ENCODE results near the gene ZNHIT6. TPM values are rescaled to one million over a fixed set of nuclear protein-coding genes. Genes with fewer than 3 reads are reported as not detected.

Gene ZNHIT6
- total and polyA plus RNA-seq, 2 of the 8 experiments (the other 6 are each of a cell fraction or from before 2014, with no cell fraction given) = 5.9 to 17.2 TPM

DNA sequence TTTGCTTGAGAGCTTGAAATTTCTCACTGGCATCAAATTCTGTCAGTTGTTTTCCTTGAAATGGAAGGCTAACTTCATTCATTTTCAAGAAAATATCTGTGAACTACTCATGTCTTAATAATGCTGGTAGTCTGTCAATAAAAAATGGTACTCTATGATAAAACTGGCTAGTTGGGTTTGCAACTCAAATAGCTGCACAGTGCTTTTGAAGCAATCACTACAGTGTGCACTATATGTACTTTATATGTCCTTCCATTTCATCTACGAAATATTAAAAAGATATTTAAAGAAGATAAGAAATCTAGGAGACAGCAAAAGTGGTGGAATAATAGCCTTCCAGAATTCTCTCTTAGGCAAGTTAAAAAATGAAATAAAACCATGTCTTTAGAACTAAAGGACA is 39.9 kb upstream of the ZNHIT6 start:
- Histone ChIP-seq H3K4me3 (ENCODE audit: extremely low read depth in 1 of 4, insufficient read depth in 2 of 4, low read depth in 3 of 4, low read length in 4 of 4) (no peak overlapping the region), H4K91ac (replicated peaks; ENCODE audit: insufficient read length, low read length) (no peak overlapping the region), H3K27ac (ENCODE audit: low read depth, low read length) (no peak overlapping the region), H2BK15ac (ENCODE audit: low read length) (no peak overlapping the region), H4K8ac (ENCODE audit: extremely low read depth, insufficient read depth, low read length) (no peak overlapping the region), H4K20me1 (replicated peaks in 1 of 2; ENCODE audit: control insufficient read depth in 1 of 2, insufficient read depth in 2 of 2, low read length in 2 of 2) (no peaks in the 10 kb centered on the region), H4K5ac (ENCODE audit: insufficient read length, low read depth, low read length) (no peak overlapping the region), H3K79me2 (ENCODE audit: control insufficient read depth in 1 of 2, insufficient read depth in 2 of 2, low read length in 2 of 2) (no peaks in the 10 kb centered on the region), H3K27me3 (replicated peaks in 1 of 4; ENCODE audit: control insufficient read depth in 3 of 4, extremely low read depth in 1 of 4, insufficient read depth in 3 of 4, low read length in 3 of 4) (no peaks in the 10 kb centered on the region), H3K9ac (replicated peaks in 1 of 4; ENCODE audit: extremely low read depth in 1 of 4, low read depth in 3 of 4, low read length in 3 of 4) (no peak overlapping the region), H2BK5ac (ENCODE audit: low read depth, low read length) (no peak overlapping the region), H3K14ac (ENCODE audit: insufficient read length) (no peak overlapping the region), H3K9me3 (ENCODE audit: insufficient read depth in 2 of 2, low read depth in 1 of 2, low read length in 1 of 2) (no peaks in the 10 kb centered on the region), H3K18ac (ENCODE audit: extremely low read depth, low read length) (no peak overlapping the region), H2BK20ac (ENCODE audit: low read length) (no peak overlapping the region), H3K4me1 (replicated peaks in 1 of 4; ENCODE audit: control insufficient read depth in 3 of 4, insufficient read depth in 4 of 4, low read length in 3 of 4) (no peaks in the 10 kb centered on the region), H2BK12ac (ENCODE audit: low read depth, low read length) (no peak overlapping the region), H2AFZ (ENCODE audit: low read length) (no peak overlapping the region), H3K23me2 (ENCODE audit: low read depth, low read length) (no peaks in the 10 kb centered on the region), H3K23ac (ENCODE audit: insufficient read length) (no peak overlapping the region), H3K36me3 (ENCODE audit: control insufficient read depth in 2 of 4, insufficient read depth in 4 of 4, low read length in 3 of 4) (no peaks in the 10 kb centered on the region), H3K79me1 (ENCODE audit: low read depth, low read length) (no peaks in the 10 kb centered on the region), H2AK5ac (ENCODE audit: low read depth, low read length) (no peak overlapping the region), H3K56ac (replicated peaks; ENCODE audit: insufficient read length, low read depth, low read length) (no peak overlapping the region), H3K4ac (replicated peaks; ENCODE audit: insufficient read length, low read depth, low read length) (no peak overlapping the region), H3K4me2 (ENCODE audit: insufficient read depth in 1 of 2, low read depth in 2 of 2, low read length in 2 of 2) (no peak overlapping the region), H2BK120ac (replicated peaks; ENCODE audit: low read depth, low read length) (no peak overlapping the region)
- WGBS, 2 experiments (ENCODE audit: extremely low coverage in 1 of 2, insufficient coverage in 1 of 2, insufficient read length in 1 of 2, insufficient replicate concordance in 2 of 2, low coverage in 1 of 2, low lambda C conversion rate in 2 of 2, missing lambda C conversion rate in 1 of 2) = 53% methylated on average over 1 of the region's 1 CpG; no CpG with 5 or more reads in 1 of the 2 experiments
- ChIA-PET POLR2A (ENCODE audit: partially characterized antibody) (no interaction called here), CTCF (ENCODE audit: partially characterized antibody) (interaction anchor here (0.6 kb wide), 1 partner anchor 9 kb away, joined by 3 read pairs; no protein-coding TSS in a partner anchor)
- FAIRE-seq = no peak
- DNase-seq (ENCODE audit: low read depth in 1 of 2, low spot score in 2 of 2) = no peak
- TF ChIP-seq GTF2F1 (IDR thresholded peaks at IDR 0.05; ENCODE audit: borderline replicate concordance, low read depth, low read length) (no peak), SRF (IDR thresholded peaks at IDR 0.05; ENCODE audit: low read depth, low read length) (no peak)
